ENCODE data around the gene FBLN7.
"Not testable (repeated sequence)": the region's sequence is repeated elsewhere in the genome, so short reads cannot be mapped to it uniquely, and the experiment has no call there.

The FBLN7 gene

GRCh38 chr2:112121682-112122254, 16.4 kb upstream of the FBLN7 start:
- TF ChIP-seq, protein P1, sequence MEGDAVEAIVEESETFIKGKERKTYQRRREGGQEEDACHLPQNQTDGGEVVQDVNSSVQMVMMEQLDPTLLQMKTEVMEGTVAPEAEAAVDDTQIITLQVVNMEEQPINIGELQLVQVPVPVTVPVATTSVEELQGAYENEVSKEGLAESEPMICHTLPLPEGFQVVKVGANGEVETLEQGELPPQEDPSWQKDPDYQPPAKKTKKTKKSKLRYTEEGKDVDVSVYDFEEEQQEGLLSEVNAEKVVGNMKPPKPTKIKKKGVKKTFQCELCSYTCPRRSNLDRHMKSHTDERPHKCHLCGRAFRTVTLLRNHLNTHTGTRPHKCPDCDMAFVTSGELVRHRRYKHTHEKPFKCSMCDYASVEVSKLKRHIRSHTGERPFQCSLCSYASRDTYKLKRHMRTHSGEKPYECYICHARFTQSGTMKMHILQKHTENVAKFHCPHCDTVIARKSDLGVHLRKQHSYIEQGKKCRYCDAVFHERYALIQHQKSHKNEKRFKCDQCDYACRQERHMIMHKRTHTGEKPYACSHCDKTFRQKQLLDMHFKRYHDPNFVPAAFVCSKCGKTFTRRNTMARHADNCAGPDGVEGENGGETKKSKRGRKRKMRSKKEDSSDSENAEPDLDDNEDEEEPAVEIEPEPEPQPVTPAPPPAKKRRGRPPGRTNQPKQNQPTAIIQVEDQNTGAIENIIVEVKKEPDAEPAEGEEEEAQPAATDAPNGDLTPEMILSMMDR (IDR thresholded peaks at IDR 0.05; ENCODE audit: insufficient read depth, low read length, missing control alignments), result peak; percentile 39
- no peak for DNase-seq (ENCODE audit: low read depth, low spot score)
- CTCF ChIA-PET, result interaction anchor here (0.7 to 4.2 kb wide), 32 partner anchors 11 to 603 kb away, joined by 3 to 58 read pairs (median 4); partner anchors contain the start of genes FBLN7, RGPD8 and ZC3H8
- H3K4me3 ChIP-seq (ENCODE audit: low read depth, low read length), result no peak overlapping the region
- POLR2A ChIA-PET, result no interaction called here

DNA sequence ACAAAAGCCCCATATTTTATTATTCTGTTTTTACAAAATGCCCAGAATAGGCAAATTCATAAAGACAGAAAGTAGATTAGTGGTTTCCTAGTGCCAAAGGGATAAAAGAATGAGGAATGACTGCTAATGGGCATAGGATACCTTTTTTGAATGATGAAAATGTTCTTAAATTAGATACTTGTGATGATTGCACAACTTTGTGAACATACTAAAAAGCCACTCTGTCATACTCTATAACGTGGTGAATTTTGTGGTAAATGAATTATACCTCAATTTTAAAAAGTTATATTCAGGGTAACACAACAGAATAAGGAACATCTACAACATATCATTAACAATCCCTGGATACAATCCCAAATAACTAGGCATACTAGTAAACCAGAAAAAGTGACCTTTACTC, 9.1 kb upstream of the FBLN7 start:
- TF ChIP-seq, protein P1 (IDR thresholded peaks at IDR 0.05; ENCODE audit: insufficient read depth, low read length, missing control alignments), result no peak
- DNase-seq (ENCODE audit: low read depth, low spot score), result no peak
- ChIA-PET POLR2A (no interaction called here), CTCF (interaction anchor here (9.5 kb wide), 1 partner anchor 7 kb away, joined by 58 read pairs; no protein-coding TSS in a partner anchor)
- no peak overlapping the region for H3K4me3 ChIP-seq (ENCODE audit: low read depth, low read length)

GRCh38 chr2:112133344-112133743, 4.8 kb upstream of the FBLN7 start:
- CTCF ChIA-PET, result interaction anchor here (9.5 kb wide), 1 partner anchor 11 kb away, joined by 58 read pairs; no protein-coding TSS in a partner anchor
- H3K4me3 ChIP-seq (ENCODE audit: low read depth, low read length), result no peak overlapping the region
- DNase-seq (ENCODE audit: low read depth, low spot score), result no peak
- TF ChIP-seq, protein P1 (IDR thresholded peaks at IDR 0.05; ENCODE audit: insufficient read depth, low read length, missing control alignments), result no peak
- POLR2A ChIA-PET, result no interaction called here

DNA sequence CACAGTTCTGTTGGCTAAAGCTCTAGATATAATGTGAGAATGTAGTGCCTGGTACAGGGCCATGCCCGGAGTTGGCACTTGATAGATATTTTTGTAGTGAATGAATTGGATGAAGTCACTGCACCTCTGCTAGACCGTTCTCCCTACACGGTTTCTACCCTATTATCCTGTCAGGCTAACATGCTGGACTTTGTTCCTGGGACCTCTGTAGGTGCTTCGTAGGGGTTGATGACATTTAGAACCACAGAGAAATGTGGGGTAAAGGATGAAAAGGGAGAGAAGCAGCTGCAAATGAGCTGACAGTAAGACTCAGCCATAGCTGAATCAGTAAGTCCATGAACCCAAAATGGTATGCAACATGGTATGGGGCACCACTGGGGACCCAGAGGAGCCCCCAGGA, 4.1 kb upstream of the FBLN7 start:
- ChIA-PET POLR2A (no interaction called here), CTCF (interaction anchor here (0.9 to 9.5 kb wide), 2 partner anchors 12 to 19 kb away, joined by 3 to 58 read pairs; no protein-coding TSS in a partner anchor)
- H3K4me3 ChIP-seq (ENCODE audit: low read depth, low read length), result no peak overlapping the region
- DNase-seq (ENCODE audit: low read depth, low spot score), result no peak
- TF ChIP-seq, protein P1 (IDR thresholded peaks at IDR 0.05; ENCODE audit: insufficient read depth, low read length, missing control alignments), result no peak

- ChIA-PET CTCF (interaction anchor here (9.5 kb wide), 1 partner anchor 14 kb away, joined by 58 read pairs; no protein-coding TSS in a partner anchor), POLR2A (no interaction called here)
- no peak for DNase-seq (ENCODE audit: low read depth, low spot score)
- TF ChIP-seq, protein P1 (IDR thresholded peaks at IDR 0.05; ENCODE audit: insufficient read depth, low read length, missing control alignments), result no peak
- no peak overlapping the region for H3K4me3 ChIP-seq (ENCODE audit: low read depth, low read length)
Observed at GRCh38 chr2:112136096-112136495, 2.1 kb upstream of the FBLN7 start.

GRCh38 chr2:112137516-112138158, 548 bp upstream of the FBLN7 start:
- DNase-seq (ENCODE audit: low read depth, low spot score), result no peak
- POLR2A ChIA-PET, result no interaction called here
- CTCF ChIA-PET, result interaction anchor here (1.1 to 9.5 kb wide), 2 partner anchors 15 to 123 kb away, joined by 3 to 58 read pairs; no protein-coding TSS in a partner anchor

GRCh38 chr2:112139033-112139614, 939 bp downstream of the FBLN7 start:
- POLR2A ChIA-PET; H3K4me3 ChIP-seq (ENCODE audit: low read depth, low read length); CTCF ChIA-PET; DNase-seq (ENCODE audit: low read depth, low spot score): not testable (repeated sequence)

More at GRCh38 chr2:112137516-112138158, 548 bp upstream of the FBLN7 start:
- H3K4me3 ChIP-seq (ENCODE audit: low read depth, low read length), result peak overlapping the region; percentile 58
- TF ChIP-seq, protein P1 (IDR thresholded peaks at IDR 0.05; ENCODE audit: insufficient read depth, low read length, missing control alignments), result no peak

DNA sequence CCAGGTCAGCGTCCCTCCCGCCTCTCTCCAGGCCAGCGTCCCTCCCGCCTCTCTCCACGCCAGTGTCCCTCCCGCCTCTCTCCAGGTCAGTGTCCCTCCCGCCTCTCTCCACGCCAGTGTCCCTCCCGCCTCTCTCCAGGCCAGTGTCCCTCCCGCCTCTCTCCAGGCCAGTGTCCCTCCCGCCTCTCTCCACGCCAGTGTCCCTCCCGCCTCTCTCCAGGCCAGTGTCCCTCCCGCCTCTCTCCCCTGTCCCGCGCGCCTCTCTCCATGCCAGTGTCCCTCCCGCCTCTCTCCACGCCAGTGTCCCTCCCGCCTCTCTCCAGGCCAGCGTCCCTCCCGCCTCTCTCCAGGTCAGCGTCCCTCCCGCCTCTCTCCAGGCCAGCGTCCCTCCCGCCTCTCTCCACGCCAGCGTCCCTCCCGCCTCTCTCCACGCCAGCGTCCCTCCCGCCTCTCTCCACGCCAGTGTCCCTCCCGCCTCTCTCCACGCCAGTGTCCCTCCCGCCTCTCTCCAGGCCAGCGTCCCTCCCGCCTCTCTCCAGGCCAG, 1.5 kb downstream of the FBLN7 start:
- POLR2A ChIA-PET; H3K4me3 ChIP-seq (ENCODE audit: low read depth, low read length); CTCF ChIA-PET; DNase-seq (ENCODE audit: low read depth, low spot score): not testable (repeated sequence)
